Measurements from ENCODE around the gene PI16. TPM values are rescaled to one million over a fixed set of nuclear protein-coding genes. Genes with fewer than 3 reads are reported as not detected.

PI16 gene
- total RNA-seq, 2 experiments from 2014 or later: 0.30 TPM; not detected in 1

GRCh38 chr6:36914227-36914794 is 40.2 kb upstream of the PI16 start:
- ChIA-PET POLR2A (interaction anchor here (0.6 kb wide), 3 partner anchors 273 to 1134 kb away, joined by 3 read pairs; no protein-coding TSS in a partner anchor), CTCF (ENCODE audit: unreplicated experiment) (no interaction called here)
- no peak overlapping the region for H3K27ac ChIP-seq (ENCODE audit: low read depth, low read length, poor library complexity, severe bottlenecking)
- DNase-seq (ENCODE audit: low spot score): no peak
- no peaks in the 10 kb centered on the region for H3K9me2 ChIP-seq (ENCODE audit: insufficient read depth, low read length)
- H3K79me2 ChIP-seq (ENCODE audit: insufficient read depth, low read depth, low read length): no peaks in the 10 kb centered on the region
- intact Hi-C loops (cut with micrococcal nuclease; ENCODE audit: unreplicated experiment): no loop called here
- no TSS peak for BruUV-seq (replicated peaks)
- H3K4me3 ChIP-seq (ENCODE audit: low read depth, low read length, poor library complexity, severe bottlenecking): no peak overlapping the region
- H3K9me3 ChIP-seq (ENCODE audit: low read length): no peaks in the 10 kb centered on the region
- H3K36me3 ChIP-seq (ENCODE audit: insufficient read depth, low read length): peaks cover 26% of the 10 kb centered on the region
- H4K20me1 ChIP-seq (ENCODE audit: insufficient read depth, low read length): no peaks in the 10 kb centered on the region
- no peak; the same call in 1 of the 2 replicates for TF ChIP-seq CTCF (conservative IDR thresholded peaks at IDR 0.05; ENCODE audit: low read length)
- TF ChIP-seq EZH2phosphoT487 (IDR thresholded peaks at IDR 0.05; ENCODE audit: borderline replicate concordance, low read depth, low read length): no peak
- no peak overlapping the region for H2AFZ ChIP-seq (ENCODE audit: low read length)
- H3K4me2 ChIP-seq (ENCODE audit: low read length): no peak overlapping the region
- H3K4me1 ChIP-seq (ENCODE audit: insufficient read depth, low read length, poor library complexity, severe bottlenecking): no peaks in the 10 kb centered on the region

- ChIA-PET POLR2A (no interaction called here), CTCF (ENCODE audit: unreplicated experiment) (no interaction called here)
- Histone ChIP-seq H3K4me3 (ENCODE audit: low read depth, low read length, poor library complexity, severe bottlenecking) (no peak overlapping the region), H3K9me2 (ENCODE audit: insufficient read depth, low read length) (no peaks in the 10 kb centered on the region), H3K27ac (ENCODE audit: low read depth, low read length, poor library complexity, severe bottlenecking) (no peak overlapping the region), H4K20me1 (ENCODE audit: insufficient read depth, low read length) (no peaks in the 10 kb centered on the region), H3K4me1 (ENCODE audit: insufficient read depth, low read length, poor library complexity, severe bottlenecking) (no peaks in the 10 kb centered on the region), H3K79me2 (ENCODE audit: insufficient read depth, low read depth, low read length) (no peaks in the 10 kb centered on the region), H3K4me2 (ENCODE audit: low read length) (no peak overlapping the region), H2AFZ (ENCODE audit: low read length) (no peak overlapping the region), H3K36me3 (ENCODE audit: insufficient read depth, low read length) (peaks cover 33% of the 10 kb centered on the region; the same call in 1 of the 2 replicates), H3K9me3 (ENCODE audit: low read length) (no peaks in the 10 kb centered on the region)
- TF ChIP-seq EZH2phosphoT487 (IDR thresholded peaks at IDR 0.05; ENCODE audit: borderline replicate concordance, low read depth, low read length): no peak
- TF ChIP-seq CTCF (conservative IDR thresholded peaks at IDR 0.05; ENCODE audit: low read length): no peak
- no TSS peak for BruUV-seq (replicated peaks)
- intact Hi-C loops (cut with micrococcal nuclease; ENCODE audit: unreplicated experiment): no loop called here
- no peak for DNase-seq (ENCODE audit: low spot score)
Observed at GRCh38 chr6:36915599-36915998, 38.9 kb upstream of the PI16 start.

GRCh38 chr6:36916126-36916525 is 38.4 kb upstream of the PI16 start:
- ChIA-PET CTCF (ENCODE audit: unreplicated experiment) (no interaction called here), POLR2A (no interaction called here)
- intact Hi-C loops (cut with micrococcal nuclease; ENCODE audit: unreplicated experiment): no loop called here
- no peaks in the 10 kb centered on the region for H3K79me2 ChIP-seq (ENCODE audit: insufficient read depth, low read depth, low read length)
- no peaks in the 10 kb centered on the region for H3K9me3 ChIP-seq (ENCODE audit: low read length)
- BruUV-seq (replicated peaks): no TSS peak
- peaks cover 38% of the 10 kb centered on the region; the same call in 1 of the 2 replicates for H3K36me3 ChIP-seq (ENCODE audit: insufficient read depth, low read length)
- no peak overlapping the region for H3K27ac ChIP-seq (ENCODE audit: low read depth, low read length, poor library complexity, severe bottlenecking)
- no peak for DNase-seq (ENCODE audit: low spot score)
- no peak overlapping the region for H2AFZ ChIP-seq (ENCODE audit: low read length)
- H4K20me1 ChIP-seq (ENCODE audit: insufficient read depth, low read length): no peaks in the 10 kb centered on the region
- H3K9me2 ChIP-seq (ENCODE audit: insufficient read depth, low read length): no peaks in the 10 kb centered on the region
- H3K4me2 ChIP-seq (ENCODE audit: low read length): no peak overlapping the region
- H3K4me3 ChIP-seq (ENCODE audit: low read depth, low read length, poor library complexity, severe bottlenecking): no peak overlapping the region
- TF ChIP-seq EZH2phosphoT487 (IDR thresholded peaks at IDR 0.05; ENCODE audit: borderline replicate concordance, low read depth, low read length) (no peak), CTCF (conservative IDR thresholded peaks at IDR 0.05; ENCODE audit: low read length) (no peak)
- H3K4me1 ChIP-seq (ENCODE audit: insufficient read depth, low read length, poor library complexity, severe bottlenecking): no peaks in the 10 kb centered on the region

All from OCI-LY7 (cell line).